H9 (cell line): Measurements from ENCODE around the gene PRICKLE3. TPM values are rescaled to one million over a fixed set of nuclear protein-coding genes. Genes with fewer than 3 reads are reported as not detected.

ENCODE experiments used
- DNase-seq: peaks from one replicate; pipeline ENCODE4 v3.0.0-alpha.2; 2017
- H2AFZ ChIP-seq: one replicate; pipeline ENCODE4 v1.6.1; 2013; ENCODE audit warnings: mild to moderate bottlenecking, low read length, control low read depth, moderate library complexity
- H2AK5ac ChIP-seq: 2 replicates; pipeline ENCODE4 v1.6.1; 2013; ENCODE audit warnings: low read length, control low read depth, mixed read lengths; ENCODE audit not compliant: insufficient read length
- H2BK120ac ChIP-seq: one replicate; pipeline ENCODE4 v1.6.1; 2013; ENCODE audit warnings: low read depth, mild to moderate bottlenecking, low read length, control low read depth, inconsistent platforms; ENCODE audit not compliant: poor library complexity, severe bottlenecking
- H2BK12ac ChIP-seq: 2 replicates; pipeline ENCODE4 v1.6.1; 2013; ENCODE audit warnings: low read length, control low read depth, mixed read lengths, low read depth; ENCODE audit not compliant: insufficient read length
- H2BK15ac ChIP-seq: 2 replicates; pipeline ENCODE4 v1.6.1; 2013; ENCODE audit warnings: low read depth, low read length, control low read depth
- H2BK20ac ChIP-seq: one replicate; pipeline ENCODE4 v1.6.1; 2013; ENCODE audit warnings: low read depth, mild to moderate bottlenecking, low read length, control low read depth, inconsistent platforms; ENCODE audit not compliant: poor library complexity, severe bottlenecking
- H2BK5ac ChIP-seq: 2 replicates; pipeline ENCODE4 v1.6.1; 2013; ENCODE audit warnings: low read length, control low read depth, mixed read lengths; ENCODE audit not compliant: insufficient read length
- H3K14ac ChIP-seq: 2 replicates; pipeline ENCODE4 v1.6.1; 2013; ENCODE audit warnings: low read length, control low read depth; ENCODE audit not compliant: insufficient read depth
- H3K18ac ChIP-seq: 2 replicates; pipeline ENCODE4 v1.6.1; 2013; ENCODE audit warnings: low read depth, mild to moderate bottlenecking, mixed read lengths, low read length, control low read depth; ENCODE audit not compliant: insufficient read length
- H3K23ac ChIP-seq: 2 replicates; pipeline ENCODE4 v1.6.1; 2013; ENCODE audit warnings: low read length, control low read depth, mixed read lengths, low read depth; ENCODE audit not compliant: insufficient read length
- H3K23me2 ChIP-seq: 2 replicates; pipeline ENCODE4 v1.6.1; 2013; ENCODE audit warnings: low read depth, mild to moderate bottlenecking, mixed read lengths, low read length, control low read depth; ENCODE audit not compliant: insufficient read length, poor library complexity, severe bottlenecking
- H3K27ac ChIP-seq: 2 replicates; pipeline ENCODE4 v1.5.1; 2013; ENCODE audit warnings: low read length, control low read depth, mixed read lengths, low read depth; ENCODE audit not compliant: insufficient read length
- H3K27me3 ChIP-seq: 2 replicates; pipeline ENCODE4 v1.6.1; 2013; ENCODE audit warnings: low read length, control low read depth, inconsistent platforms; ENCODE audit not compliant: insufficient read depth
- H3K4ac ChIP-seq: 2 replicates; pipeline ENCODE4 v1.6.1; 2013; ENCODE audit warnings: low read depth, mild to moderate bottlenecking, control low read depth, inconsistent platforms, low read length, moderate library complexity
- H3K4me1 ChIP-seq: 2 replicates; pipeline ENCODE4 v1.6.1; 2013; ENCODE audit warnings: low read length, control low read depth, inconsistent platforms; ENCODE audit not compliant: insufficient read depth
- H3K4me2 ChIP-seq: 2 replicates; pipeline ENCODE4 v1.6.1; 2013; ENCODE audit warnings: low read length, control low read depth, mixed read lengths; ENCODE audit not compliant: insufficient read length, insufficient read depth
- H3K56ac ChIP-seq: 2 replicates; pipeline ENCODE4 v1.6.1; 2013; ENCODE audit warnings: low read depth, mild to moderate bottlenecking, mixed read lengths, low read length, control low read depth; ENCODE audit not compliant: insufficient read length
- H3K79me1 ChIP-seq: 2 replicates; pipeline ENCODE4 v1.6.1; 2013; ENCODE audit warnings: low read depth, mild to moderate bottlenecking, moderate library complexity, low read length, control low read depth, inconsistent platforms; ENCODE audit not compliant: insufficient read depth, poor library complexity, severe bottlenecking
- H3K79me2 ChIP-seq: 2 replicates; pipeline ENCODE4 v1.6.1; 2013; ENCODE audit warnings: low read length, control low read depth, inconsistent platforms; ENCODE audit not compliant: insufficient read depth
- H3K9ac ChIP-seq: 2 replicates; pipeline ENCODE4 v1.6.1; 2013; ENCODE audit warnings: low read length, control low read depth, mixed read lengths; ENCODE audit not compliant: insufficient read length; ENCODE audit errors: extremely low read depth
- H3K9me3 ChIP-seq: one replicate; pipeline ENCODE4 v1.6.1; 2013; ENCODE audit warnings: low read depth, low read length, inconsistent platforms; ENCODE audit not compliant: control insufficient read depth
- H3T11ph ChIP-seq: one replicate; pipeline ENCODE4 v1.6.1; 2013; ENCODE audit warnings: mild to moderate bottlenecking, low read length, control low read depth, inconsistent platforms
- H4K20me1 ChIP-seq: one replicate; pipeline ENCODE4 v1.6.1; 2013; ENCODE audit not compliant: control insufficient read depth, insufficient read length, insufficient read depth
- H4K5ac ChIP-seq: 2 replicates; pipeline ENCODE4 v1.6.1; 2013; ENCODE audit warnings: low read depth, mild to moderate bottlenecking, mixed read lengths, low read length, control low read depth; ENCODE audit not compliant: insufficient read length
- H4K8ac ChIP-seq: replicated peaks from 2 replicates; pipeline ENCODE4 v1.6.1; 2013; ENCODE audit warnings: low read length, control low read depth, mixed read lengths, low read depth; ENCODE audit not compliant: insufficient read length
- H4K91ac ChIP-seq: 2 replicates; pipeline ENCODE4 v1.6.1; 2013; ENCODE audit warnings: low read depth, mild to moderate bottlenecking, moderate library complexity, mixed read lengths, low read length, control low read depth; ENCODE audit not compliant: insufficient read length
- H3K27ac Mint-ChIP-seq, 3 experiments: 2 replicates in 2 of 3; 3 replicates in 1 of 3; pipeline ENCODE4 v1.8.0; 2020 to 2021; ENCODE audit warnings: mixed read lengths in 3 of 3, mild to moderate bottlenecking in 1 of 3, moderate library complexity in 1 of 3
- H3K27me3 Mint-ChIP-seq: 2 replicates; pipeline ENCODE4 v1.8.0; 2021; ENCODE audit warnings: low read depth, mild to moderate bottlenecking, moderate library complexity, mixed read lengths
- H3K36me3 Mint-ChIP-seq, 3 experiments: 2 replicates in 2 of 3; 3 replicates in 1 of 3; pipeline ENCODE4 v1.8.0; 2020 to 2021; ENCODE audit warnings: low read depth in 3 of 3, mixed read lengths in 3 of 3; ENCODE audit not compliant: insufficient read depth in 1 of 3
- H3K4me1 Mint-ChIP-seq, 2 experiments: 2 replicates each; pipeline ENCODE4 v1.8.0; 2020; ENCODE audit warnings: mixed read lengths in 2 of 2
- H3K4me3 Mint-ChIP-seq, 2 experiments: 2 replicates in 1 of 2; 3 replicates in 1 of 2; pipeline ENCODE4 v1.8.0; 2020 to 2021; ENCODE audit warnings: mild to moderate bottlenecking in 2 of 2, mixed read lengths in 2 of 2, moderate library complexity in 1 of 2
- H3K9me3 Mint-ChIP-seq, 2 experiments: 2 replicates in 1 of 2; 3 replicates in 1 of 2; pipeline ENCODE4 v1.8.0; 2020; ENCODE audit warnings: mild to moderate bottlenecking in 2 of 2, mixed read lengths in 2 of 2, moderate library complexity in 1 of 2
- WGBS: extraction: QIAGEN DNeasy Blood & Tissue Kit; methylation state at CpG from one replicate; pipeline ENCODE4 v1.1.7; 2013; ENCODE audit warnings: missing lambda C conversion rate, low lambda C conversion rate, mixed read lengths; ENCODE audit not compliant: insufficient read length; ENCODE audit errors: extremely low coverage; 5-methylcytosine and 5-hydroxymethylcytosine counted together
- total RNA-seq: library from RNA; stranded (reverse); gene quantifications from 2 replicates; pipeline ENCODE4 v1.2.1, GENCODE V29; 2021
- TF ChIP-seq, protein P1 (sequence below): fragments of 200-600 bp; sonication (generic); conservative IDR thresholded peaks from 3 replicates; pipeline ENCODE4 v1.8.0; 2021; ENCODE audit warnings: antibody characterized with exemption, mild to moderate bottlenecking

PRICKLE3 gene
- total RNA-seq, 1 experiment from 2014 or later, result 9.7 TPM

DNA sequence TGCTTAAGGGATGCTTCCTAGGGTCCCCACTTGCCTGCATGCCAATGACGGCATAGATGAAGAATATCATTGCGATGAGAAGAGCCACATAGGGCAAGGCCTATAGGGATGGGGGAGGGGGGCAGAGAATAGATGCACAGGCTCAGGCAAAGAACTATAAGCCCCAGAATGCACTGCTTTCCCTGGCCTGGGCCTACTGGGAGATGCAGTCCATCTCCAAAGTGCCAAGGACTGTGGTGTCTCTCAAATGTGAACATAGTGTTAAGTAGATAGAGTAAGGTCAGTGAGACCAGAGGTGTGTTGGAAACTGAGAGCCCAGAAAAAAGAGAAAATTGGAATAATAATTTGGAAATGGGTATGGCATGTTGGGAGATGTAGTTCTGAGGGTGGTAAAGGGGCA lies 26.0 kb upstream of the PRICKLE3 start:
- Histone ChIP-seq H3K79me2 (no peaks in the 10 kb centered on the region), H3K79me1 (no peaks in the 10 kb centered on the region), H3K27me3 (no peaks in the 10 kb centered on the region), H3K4me2 (no peak overlapping the region), H3K14ac (no peak overlapping the region), H2BK5ac (no peak overlapping the region), H3K18ac (no peak overlapping the region), H2BK12ac (no peak overlapping the region), H4K8ac (no peak overlapping the region), H3K4me1 (no peaks in the 10 kb centered on the region), H4K91ac (no peak overlapping the region), H3K23me2 (no peaks in the 10 kb centered on the region), H2AFZ (no peak overlapping the region), H4K20me1 (no peaks in the 10 kb centered on the region), H2AK5ac (no peak overlapping the region), H2BK120ac (no peak overlapping the region), H3K9ac (no peak overlapping the region), H3K27ac (no peak overlapping the region), H2BK15ac (no peak overlapping the region), H4K5ac (no peak overlapping the region), H3K23ac (no peak overlapping the region), H2BK20ac (no peak overlapping the region), H3K4ac (no peak overlapping the region), H3T11ph (no peak overlapping the region), H3K56ac (no peak overlapping the region), H3K9me3 (peaks cover 40% of the 10 kb centered on the region)
- H3K4me3 Mint-ChIP-seq, result no peak overlapping the region
- peaks cover 13% of the 10 kb centered on the region for H3K27me3 Mint-ChIP-seq
- TF ChIP-seq, protein P1, sequence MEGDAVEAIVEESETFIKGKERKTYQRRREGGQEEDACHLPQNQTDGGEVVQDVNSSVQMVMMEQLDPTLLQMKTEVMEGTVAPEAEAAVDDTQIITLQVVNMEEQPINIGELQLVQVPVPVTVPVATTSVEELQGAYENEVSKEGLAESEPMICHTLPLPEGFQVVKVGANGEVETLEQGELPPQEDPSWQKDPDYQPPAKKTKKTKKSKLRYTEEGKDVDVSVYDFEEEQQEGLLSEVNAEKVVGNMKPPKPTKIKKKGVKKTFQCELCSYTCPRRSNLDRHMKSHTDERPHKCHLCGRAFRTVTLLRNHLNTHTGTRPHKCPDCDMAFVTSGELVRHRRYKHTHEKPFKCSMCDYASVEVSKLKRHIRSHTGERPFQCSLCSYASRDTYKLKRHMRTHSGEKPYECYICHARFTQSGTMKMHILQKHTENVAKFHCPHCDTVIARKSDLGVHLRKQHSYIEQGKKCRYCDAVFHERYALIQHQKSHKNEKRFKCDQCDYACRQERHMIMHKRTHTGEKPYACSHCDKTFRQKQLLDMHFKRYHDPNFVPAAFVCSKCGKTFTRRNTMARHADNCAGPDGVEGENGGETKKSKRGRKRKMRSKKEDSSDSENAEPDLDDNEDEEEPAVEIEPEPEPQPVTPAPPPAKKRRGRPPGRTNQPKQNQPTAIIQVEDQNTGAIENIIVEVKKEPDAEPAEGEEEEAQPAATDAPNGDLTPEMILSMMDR, result no peak
- no peak for DNase-seq
- peaks cover 0 to 9% (median 7%) of the 10 kb centered on the region in 3 experiments; a peak in 2 of 7 replicates for H3K36me3 Mint-ChIP-seq
- WGBS, result no CpG with 5 or more reads among the region's 2 CpGs
- H3K4me1 Mint-ChIP-seq, result peaks cover 0 to 8% of the 10 kb centered on the region in 2 experiments; a peak in 2 of 4 replicates
- H3K27ac Mint-ChIP-seq, result no peak overlapping the region; a peak in 1 of 7 replicates
- peaks cover 75 to 87% of the 10 kb centered on the region in 2 experiments for H3K9me3 Mint-ChIP-seq
